Fibroblast of skin of right quadriceps (primary cell): ENCODE data around the gene CPED1.
"Not testable (repeated sequence)": the region's sequence is repeated elsewhere in the genome, so short reads cannot be mapped to it uniquely, and the experiment has no call there.

ENCODE experiments used
- DNase-seq: peaks from one replicate; pipeline ENCODE4 v3.0.0-alpha.2; 2013

CPED1 gene

GRCh38 chr7:121267612-121268011 is 279.1 kb downstream of the CPED1 start:
- DNase-seq = no peak

DNA sequence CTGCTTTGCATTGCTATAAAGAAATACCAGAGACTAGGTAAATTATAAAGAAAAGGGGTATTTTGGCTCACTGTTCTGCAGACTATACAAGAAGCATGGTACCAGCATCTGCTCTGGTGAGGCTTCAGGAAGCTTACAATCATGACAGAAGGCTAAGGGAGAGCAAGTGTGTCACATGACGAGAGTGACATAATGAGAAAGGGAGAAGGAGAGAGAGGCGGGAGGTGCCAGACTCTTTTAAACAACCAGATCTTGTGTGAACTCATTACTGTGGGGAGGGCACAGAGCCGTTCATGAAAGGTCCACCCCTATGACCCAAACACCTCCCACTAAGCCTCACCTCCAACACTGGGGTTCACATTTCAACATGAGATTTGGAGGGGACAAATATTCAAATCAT is 281.3 kb downstream of the CPED1 start:
- DNase-seq = no peak

- DNase-seq = no peak
Measured at GRCh38 chr7:121271098-121271497, 282.6 kb downstream of the CPED1 start.

DNA sequence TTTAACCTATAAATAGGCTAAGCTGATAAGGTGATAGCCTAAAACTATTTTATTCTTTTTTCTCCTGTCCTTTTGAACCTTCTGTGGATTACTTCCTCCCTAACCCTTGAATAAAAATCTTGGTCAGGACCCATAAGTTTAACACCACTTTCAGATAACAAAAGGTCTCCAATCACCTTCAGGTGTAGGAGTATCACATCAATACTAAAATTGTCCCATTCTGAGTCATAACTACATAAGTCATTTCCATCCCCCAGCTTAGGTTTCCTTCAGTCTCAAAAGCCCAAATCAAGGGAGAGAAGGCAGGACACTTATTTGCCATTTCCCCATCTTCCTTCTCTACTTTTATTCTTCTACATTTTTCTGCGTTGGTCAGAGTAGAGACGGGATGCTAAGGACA is 283.4 kb downstream of the CPED1 start:
- DNase-seq = no peak

GRCh38 chr7:121272676-121273075 is 284.2 kb downstream of the CPED1 start:
- no peak for DNase-seq

- no peak for DNase-seq
Measured at GRCh38 chr7:121273467-121274167, 285.1 kb downstream of the CPED1 start.

DNA sequence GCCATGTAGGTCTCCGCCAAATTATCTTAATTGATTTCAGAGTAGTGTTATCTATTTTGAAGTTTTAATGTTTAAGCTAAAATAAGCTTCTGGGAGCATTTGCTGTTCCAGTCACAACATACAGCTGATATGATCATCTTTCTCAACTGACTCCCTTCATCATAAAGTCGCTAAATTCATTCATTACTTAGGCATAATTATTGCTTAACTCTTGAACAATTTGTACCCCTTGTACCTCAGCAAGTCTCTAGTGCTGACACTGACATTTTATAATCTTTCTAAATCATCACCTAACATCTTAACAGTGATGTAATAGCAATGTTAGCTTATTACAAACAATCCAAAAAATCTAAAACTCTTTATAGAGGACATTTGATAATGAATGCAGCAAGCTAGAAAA is 286.0 kb downstream of the CPED1 start:
- DNase-seq = no peak

DNA sequence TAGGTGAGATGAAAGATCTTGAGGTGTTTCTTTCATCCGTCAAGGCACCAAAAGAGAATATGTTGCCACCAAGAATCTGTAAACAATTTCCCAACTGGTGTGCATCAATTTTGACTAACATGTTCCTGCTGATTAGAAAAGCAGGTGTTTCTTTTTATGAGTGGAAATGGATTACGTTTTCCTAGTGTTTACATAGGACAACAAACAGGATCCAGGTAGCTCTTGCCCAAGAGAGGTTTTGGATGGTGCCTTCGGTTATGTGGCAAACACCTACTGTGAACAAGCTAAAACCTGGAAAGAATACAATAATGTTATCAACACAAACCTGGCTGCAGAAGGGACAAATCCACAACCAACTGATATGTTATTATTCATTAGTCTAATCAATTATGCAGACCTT is 286.7 kb downstream of the CPED1 start:
- DNase-seq = no peak

DNA sequence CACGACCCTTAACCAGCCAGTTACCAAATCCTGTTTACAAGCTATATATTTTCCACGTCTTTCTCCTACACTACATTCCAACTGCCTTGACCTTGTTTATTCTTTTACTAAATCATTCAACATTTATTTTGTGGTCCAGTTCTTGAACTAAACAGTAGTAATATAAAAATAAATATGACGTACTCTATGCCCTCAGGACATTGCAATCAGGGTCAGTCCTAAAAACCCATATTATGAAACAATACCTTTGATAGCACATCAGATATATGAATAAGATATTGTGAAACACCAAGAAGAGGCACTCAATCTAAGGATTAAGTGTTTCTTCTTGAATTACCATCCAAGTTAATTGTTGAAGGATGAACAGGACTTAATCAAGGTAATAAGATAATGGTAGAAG is 287.8 kb downstream of the CPED1 start:
- DNase-seq = no peak

- DNase-seq = peak; percentile 73
Measured at GRCh38 chr7:121278120-121279021, 289.9 kb downstream of the CPED1 start.

GRCh38 chr7:121279060-121279620 is 290.6 kb downstream of the CPED1 start:
- peak; percentile 55 for DNase-seq

DNA sequence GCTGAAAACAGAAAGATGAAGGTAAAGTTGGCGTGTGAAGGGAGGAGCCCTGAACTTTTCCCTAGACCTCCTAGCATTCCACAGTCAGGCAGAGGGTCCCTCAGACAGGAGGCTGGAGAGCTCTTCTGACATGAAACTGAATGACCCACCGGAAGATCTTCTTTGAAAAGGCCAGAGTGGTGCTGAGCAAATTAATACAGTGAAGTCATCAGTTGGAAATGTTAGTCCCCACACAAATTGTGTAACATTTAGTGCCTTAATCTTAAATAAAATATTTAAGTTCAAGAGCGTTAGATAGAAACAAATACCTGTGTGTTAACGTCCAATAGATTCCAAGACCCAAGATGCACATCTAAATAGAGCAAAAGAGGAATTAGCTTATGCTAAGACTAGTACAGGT is 291.3 kb downstream of the CPED1 start:
- no peak for DNase-seq

- no peak for DNase-seq
Measured at GRCh38 chr7:121280656-121281055, 292.1 kb downstream of the CPED1 start.

DNA sequence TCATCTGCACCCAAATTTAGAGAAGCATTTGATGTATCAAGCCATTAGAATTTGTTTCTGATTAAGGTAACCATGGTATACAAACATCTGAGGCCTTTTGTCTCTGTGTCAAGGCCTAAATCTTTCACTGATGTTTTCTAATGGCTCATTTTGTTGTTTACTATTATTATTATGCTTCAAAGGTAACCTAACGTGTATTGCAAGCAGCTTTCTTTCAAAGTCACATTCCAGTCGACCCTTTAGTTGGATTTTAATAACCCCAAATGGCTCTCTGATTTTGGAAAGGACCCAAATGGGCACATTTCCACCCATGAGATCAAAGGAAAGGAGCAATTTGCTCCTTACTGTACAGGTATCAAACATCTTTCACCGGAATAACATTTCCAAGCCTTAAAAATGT is 293.6 kb downstream of the CPED1 start:
- no peak for DNase-seq

DNA sequence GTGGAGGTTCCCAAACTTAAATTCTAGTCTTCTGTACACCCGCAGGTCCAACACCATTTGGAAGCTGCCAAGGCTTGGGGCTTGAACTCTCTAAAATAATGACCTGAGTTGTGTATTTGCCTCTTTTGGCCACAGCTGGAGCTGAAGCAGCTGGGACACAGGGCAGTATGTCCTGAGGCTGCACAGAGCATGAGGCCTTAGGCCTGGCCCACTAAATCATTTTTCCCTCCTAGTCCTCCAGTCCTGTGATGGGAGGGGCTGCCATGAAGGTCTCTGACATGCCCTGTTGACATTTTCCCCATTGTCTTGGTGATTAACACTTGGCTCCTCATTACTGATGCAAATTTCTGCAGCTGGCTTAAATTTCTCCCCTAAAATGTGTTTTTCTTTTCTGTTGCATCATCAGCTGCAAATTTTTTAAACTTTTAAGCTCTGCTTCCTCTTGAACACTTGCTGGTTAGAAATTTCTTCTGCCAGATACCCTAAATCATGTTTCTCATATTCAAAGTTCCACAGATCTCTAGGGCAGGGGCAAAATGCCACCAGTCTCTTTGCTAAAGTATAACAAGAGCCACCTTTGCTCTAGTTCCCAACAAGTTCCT is 296.7 kb downstream of the CPED1 start:
- DNase-seq = no peak

DNA sequence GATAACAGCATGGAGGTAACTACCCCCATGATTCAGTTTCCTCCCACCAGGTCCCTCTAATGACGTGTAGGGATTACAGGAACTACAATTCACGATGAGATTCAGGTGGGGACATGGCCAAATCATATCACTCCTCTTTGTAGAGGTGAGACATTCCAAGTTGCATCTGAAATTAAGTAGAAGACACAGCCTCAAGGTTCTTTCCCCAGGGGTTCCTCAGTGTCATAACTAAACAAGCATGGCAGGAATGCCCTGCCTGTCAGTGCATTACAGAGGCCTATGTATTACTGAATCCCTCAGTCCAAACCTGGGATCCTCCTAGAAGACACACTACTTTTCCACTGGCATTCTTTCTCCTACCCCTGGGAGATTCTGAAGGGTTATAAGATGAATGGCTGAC is 297.7 kb downstream of the CPED1 start:
- no peak for DNase-seq

GRCh38 chr7:121286742-121287734 is 298.5 kb downstream of the CPED1 start:
- peak; percentile 62 for DNase-seq

- peak; percentile 87 for DNase-seq
Measured at GRCh38 chr7:121288894-121289293, 300.4 kb downstream of the CPED1 start.

- DNase-seq = not testable (repeated sequence)
Measured at GRCh38 chr7:121289930-121290329, 301.4 kb downstream of the CPED1 start.

DNA sequence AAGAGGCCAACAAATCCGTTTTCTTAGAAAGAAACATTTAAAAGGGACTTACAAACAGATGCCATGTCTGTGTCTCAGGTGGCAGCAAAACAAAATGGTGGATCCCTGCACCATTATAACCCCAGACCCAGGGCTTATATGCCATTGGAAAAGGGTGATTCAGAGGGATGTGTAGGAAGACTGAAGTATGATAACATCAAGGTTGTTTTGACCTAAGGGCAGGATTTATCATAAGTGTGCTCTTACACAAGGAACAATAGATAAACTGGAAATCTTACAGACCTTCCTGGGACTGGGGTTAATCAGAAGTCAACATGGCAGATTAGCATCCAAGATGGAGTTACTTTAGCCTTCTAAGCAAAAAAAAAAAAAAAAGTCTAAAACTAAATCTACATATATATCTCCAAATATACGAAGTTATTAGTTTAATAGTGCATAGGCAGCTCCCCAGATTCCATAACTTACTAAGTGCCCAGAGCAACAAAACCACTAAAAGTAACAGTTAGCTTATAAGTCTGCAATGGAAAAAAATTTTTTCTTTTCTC is 306.0 kb downstream of the CPED1 start:
- no peak for DNase-seq

DNA sequence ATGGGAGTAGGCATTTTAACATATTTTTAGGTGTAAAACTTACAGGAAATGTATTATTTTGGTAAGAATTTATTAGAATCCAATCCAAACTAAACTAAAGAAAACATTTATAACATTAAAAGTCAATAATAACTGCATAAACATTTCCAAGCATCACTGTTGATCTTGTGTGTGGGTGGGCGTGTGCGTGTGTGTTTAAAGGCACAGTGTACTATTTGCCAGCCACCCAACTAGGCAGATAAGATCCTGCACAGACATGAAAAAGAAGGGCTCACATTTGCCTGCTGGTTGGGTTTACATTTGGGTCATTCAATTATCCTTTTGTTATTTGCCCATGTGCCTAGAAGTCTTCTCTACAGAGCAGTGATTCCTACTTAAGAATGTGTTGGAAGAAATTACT is 309.3 kb downstream of the CPED1 start:
- no peak for DNase-seq

DNA sequence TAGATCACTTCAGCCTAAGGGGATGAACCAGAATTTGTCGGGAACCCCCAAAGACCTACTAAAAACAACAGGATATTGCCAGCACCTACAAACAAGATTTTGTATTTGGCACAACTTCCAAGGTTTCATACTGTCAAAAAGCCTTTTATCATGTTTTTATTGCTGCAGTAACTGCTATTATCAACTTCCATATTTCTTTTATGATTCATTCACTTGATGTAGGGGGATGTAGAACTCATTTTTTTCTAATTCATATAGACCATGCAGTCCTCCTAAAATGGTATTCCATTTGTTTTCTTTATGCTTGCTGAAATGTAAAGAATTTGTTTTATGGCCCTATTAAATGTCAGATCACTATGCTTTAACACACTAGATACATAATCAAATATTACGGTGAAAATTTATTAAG is 310.3 kb downstream of the CPED1 start:
- DNase-seq = no peak
